ENCODE measurements around the gene ZBTB47.
A peak's percentile ranks its signal among the peaks of the same experiment; 100 is the strongest.

Gene ZBTB47

DNA sequence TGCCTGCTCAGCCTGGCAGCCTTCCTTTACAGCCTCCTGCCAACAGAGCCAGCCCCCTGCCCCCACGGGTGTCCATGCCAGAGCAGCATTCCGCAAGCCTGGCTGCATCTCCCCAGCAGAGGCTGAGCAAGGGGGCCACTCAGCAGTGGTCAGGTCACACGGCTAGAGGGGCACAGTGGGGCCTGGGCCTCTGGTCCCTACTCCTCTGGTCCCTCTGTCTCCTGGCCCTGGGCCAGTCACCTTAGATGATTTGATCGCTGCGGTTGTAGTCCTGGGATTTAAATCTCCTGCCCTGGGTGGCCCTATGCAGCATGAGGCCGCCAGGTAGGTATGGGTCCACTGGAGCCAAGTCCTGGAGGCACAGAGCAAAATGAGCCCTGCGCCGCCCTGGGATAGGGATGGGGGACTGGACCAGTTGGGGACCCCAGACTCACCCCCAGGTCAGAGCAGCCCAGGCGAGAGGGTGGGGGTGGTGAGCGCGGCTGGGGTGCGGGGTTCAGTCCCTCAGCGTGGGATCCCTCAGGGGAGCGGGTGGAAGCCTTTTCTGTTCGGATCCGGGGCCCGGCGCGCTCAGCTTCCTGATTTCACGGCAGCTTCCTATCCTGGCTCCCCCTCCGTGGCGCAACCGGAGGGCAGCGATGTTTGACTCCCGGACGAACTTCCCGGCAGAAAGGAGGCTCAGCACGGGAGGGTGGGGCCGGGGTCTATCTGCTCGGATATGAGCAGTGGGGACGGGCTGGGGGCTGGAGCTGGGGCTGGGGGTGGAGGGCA, at the start of gene ZBTB47:
Gene ZBTB47 (plus strand): TSS at position 138 of the 771 bp plus-strand sequence. CDS start 4,659 bp downstream, outside the sequence.
- TF ChIP-seq JUND (IDR thresholded peaks at IDR 0.05; ENCODE audit: low read depth): no peak
- peak in 1 of 2 experiments; percentile 55 for DNase-seq (ENCODE audit: low read depth in 1 of 2, low spot score in 1 of 2)
- in situ Hi-C loops (cut with HindIII; ENCODE audit: low pct_unique_long_range_greater_than_20kb, low sequenced_read_pairs): no loop called here

DNA sequence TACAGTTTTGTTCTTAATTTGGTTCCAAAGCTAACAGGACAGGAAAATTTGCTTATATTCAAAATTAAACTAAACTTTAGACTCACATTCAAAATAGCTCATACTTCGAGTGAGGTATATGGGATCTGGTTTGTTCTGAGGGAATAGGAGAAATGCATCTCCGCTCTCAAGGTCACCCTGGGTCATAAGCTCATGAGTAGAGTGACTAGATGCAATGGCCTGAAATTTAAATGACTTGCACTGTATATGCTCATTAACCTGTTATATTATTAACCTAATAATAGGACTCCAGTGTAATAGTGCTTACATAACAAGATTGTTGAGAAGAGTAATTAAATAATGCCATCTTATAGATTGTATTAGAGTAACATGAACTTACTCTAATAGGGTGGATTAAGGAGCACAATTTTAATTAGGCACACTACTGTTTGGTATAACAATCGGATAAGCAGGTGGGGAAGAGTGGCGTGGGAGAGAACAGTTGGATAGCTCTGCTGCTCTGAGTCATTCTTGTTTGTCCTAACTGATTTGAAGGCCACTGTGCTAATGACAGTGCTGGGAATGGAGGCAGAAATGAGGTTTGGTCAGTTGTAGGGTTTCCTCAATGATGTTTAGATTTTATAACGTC, 47.8 kb upstream of the ZBTB47 start:
- in situ Hi-C loops (cut with HindIII; ENCODE audit: low pct_unique_long_range_greater_than_20kb, low sequenced_read_pairs): no loop called here
- no peak for DNase-seq (ENCODE audit: low read depth in 1 of 2, low spot score in 1 of 2)
- TF ChIP-seq JUND (IDR thresholded peaks at IDR 0.05; ENCODE audit: low read depth): no peak

DNA sequence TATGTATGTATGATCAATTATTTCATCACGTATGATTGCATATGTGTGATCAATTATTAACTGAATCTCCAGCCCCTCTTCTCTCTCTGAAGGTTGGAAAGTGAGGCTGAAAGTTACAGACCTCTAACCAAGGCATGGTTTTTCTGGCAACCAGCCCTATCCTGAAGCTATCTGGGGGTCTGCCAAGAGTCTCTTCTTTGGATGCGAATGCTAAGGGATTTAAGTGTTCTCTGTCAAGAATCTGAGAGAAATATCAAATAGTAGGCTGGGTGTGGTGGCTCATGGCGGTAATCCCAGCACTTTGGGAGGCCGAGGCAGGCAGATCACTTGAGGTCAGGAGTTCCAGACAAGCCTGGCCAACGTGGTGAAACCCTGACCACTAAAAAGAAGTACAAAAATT, 44.9 kb upstream of the ZBTB47 start:
- no peak for DNase-seq (ENCODE audit: low read depth in 1 of 2, low spot score in 1 of 2)
- in situ Hi-C loops (cut with HindIII; ENCODE audit: low pct_unique_long_range_greater_than_20kb, low sequenced_read_pairs): no loop called here
- TF ChIP-seq JUND (IDR thresholded peaks at IDR 0.05; ENCODE audit: low read depth): no peak

DNA sequence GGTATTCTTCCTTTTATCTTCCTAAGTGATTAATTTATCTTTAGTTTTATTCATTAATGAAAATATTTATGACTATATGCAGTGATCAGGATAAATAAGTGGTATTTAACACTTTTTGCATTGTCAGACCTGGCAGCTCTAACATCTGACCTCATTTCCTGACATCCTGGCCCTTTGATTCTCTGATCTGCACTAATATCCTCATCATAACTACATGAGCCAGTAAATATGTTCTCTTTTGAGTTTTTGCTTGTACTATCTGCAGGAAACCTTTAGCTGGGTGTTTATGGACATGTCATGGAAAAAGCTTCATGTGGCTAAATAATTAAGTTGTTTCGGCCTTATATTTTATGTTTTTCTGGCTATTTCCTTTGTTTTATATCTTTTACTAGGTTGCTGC, 42.5 kb upstream of the ZBTB47 start:
- in situ Hi-C loops (cut with HindIII; ENCODE audit: low pct_unique_long_range_greater_than_20kb, low sequenced_read_pairs): no loop called here

DNA sequence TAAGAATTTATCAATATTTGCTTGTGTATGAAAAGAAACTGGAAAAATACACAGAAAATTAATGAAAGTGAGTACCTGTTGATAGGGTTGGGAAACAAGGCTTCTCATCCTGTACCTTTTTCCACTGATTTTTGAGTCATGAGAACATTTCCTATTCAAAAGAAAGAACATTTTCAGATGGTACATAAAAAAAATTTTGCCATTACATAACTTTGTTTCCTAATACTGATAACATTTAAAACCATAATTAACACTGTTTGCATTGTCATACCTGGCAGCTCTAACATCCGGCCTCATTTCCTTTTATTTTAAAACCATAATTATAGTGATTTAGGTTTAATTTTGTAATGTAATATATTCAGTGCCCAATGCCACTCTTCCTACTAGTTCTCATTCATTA, 41.3 kb upstream of the ZBTB47 start:
- in situ Hi-C loops (cut with HindIII; ENCODE audit: low pct_unique_long_range_greater_than_20kb, low sequenced_read_pairs): no loop called here

More for the DNA sequence above, 42.5 kb upstream of the ZBTB47 start:
- DNase-seq (ENCODE audit: low read depth in 1 of 2, low spot score in 1 of 2): no peak
- no peak for TF ChIP-seq JUND (IDR thresholded peaks at IDR 0.05; ENCODE audit: low read depth)

DNA sequence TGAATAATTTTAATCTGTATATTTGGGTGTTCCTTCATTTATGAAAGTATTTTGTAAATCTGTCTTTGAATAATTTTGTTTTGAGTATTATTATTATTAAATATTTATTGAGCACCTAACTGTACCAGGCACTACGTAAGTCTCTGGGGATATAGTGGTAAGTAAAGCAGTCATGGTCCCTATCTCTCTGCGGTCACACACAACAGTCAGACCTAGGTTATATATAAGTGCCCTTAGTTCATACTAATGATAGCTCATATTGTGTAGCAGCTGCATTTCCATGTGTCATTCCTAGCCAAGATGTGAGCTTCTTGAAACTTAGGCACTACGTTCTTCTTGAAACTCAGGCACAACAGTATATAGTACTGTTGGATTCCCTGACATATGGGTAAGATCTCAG, 40.6 kb upstream of the ZBTB47 start:
- DNase-seq (ENCODE audit: low read depth in 1 of 2, low spot score in 1 of 2): no peak
- in situ Hi-C loops (cut with HindIII; ENCODE audit: low pct_unique_long_range_greater_than_20kb, low sequenced_read_pairs): no loop called here
- TF ChIP-seq JUND (IDR thresholded peaks at IDR 0.05; ENCODE audit: low read depth): no peak

More for the DNA sequence above, 41.3 kb upstream of the ZBTB47 start:
- no peak for TF ChIP-seq JUND (IDR thresholded peaks at IDR 0.05; ENCODE audit: low read depth)
- DNase-seq (ENCODE audit: low read depth in 1 of 2, low spot score in 1 of 2): no peak

DNA sequence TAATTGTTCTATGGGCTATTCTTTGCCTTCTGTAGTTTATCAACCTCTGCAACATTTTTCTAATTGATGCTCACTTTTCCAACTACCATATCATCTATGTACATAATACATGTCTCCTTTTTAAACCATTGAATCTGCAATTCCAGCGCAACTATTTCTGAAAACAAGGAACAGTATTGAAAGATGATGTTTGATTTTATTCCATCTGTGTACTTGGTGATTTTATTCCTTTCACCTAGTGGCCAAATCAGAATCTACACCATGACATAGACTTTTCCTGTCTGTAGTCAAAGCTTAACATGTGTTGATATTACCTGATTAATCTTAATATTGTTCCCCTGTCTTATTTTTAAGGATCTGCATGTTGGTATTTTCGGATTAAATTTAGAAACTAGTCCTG, 40.0 kb upstream of the ZBTB47 start:
- peak in 1 of 2 experiments; percentile 43 for DNase-seq (ENCODE audit: low read depth in 1 of 2, low spot score in 1 of 2)
- TF ChIP-seq JUND (IDR thresholded peaks at IDR 0.05; ENCODE audit: low read depth): no peak
- in situ Hi-C loops (cut with HindIII; ENCODE audit: low pct_unique_long_range_greater_than_20kb, low sequenced_read_pairs): no loop called here

DNA sequence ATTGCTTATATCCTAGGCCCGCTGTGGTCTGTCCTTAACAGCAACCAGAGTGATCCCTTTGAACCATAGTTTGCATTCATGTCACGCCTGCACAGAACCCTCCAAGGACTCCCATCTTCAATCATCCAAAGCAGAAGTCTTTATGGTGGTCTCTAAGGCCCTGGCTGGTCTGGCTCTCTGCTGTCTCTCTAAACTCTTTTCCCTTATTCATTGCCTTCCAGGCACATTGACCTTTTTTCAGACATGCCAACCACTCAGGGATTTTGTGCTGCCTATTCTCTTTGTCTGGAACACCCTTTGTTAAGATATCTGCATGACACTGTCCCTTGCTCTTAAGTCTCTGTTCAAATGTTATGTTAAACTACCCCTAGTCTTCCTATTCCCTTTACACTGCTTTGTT, 21.9 kb upstream of the ZBTB47 start:
- no peak for TF ChIP-seq JUND (IDR thresholded peaks at IDR 0.05; ENCODE audit: low read depth)
- no peak for DNase-seq (ENCODE audit: low read depth in 1 of 2, low spot score in 1 of 2)
- in situ Hi-C loops (cut with HindIII; ENCODE audit: low pct_unique_long_range_greater_than_20kb, low sequenced_read_pairs): no loop called here

DNA sequence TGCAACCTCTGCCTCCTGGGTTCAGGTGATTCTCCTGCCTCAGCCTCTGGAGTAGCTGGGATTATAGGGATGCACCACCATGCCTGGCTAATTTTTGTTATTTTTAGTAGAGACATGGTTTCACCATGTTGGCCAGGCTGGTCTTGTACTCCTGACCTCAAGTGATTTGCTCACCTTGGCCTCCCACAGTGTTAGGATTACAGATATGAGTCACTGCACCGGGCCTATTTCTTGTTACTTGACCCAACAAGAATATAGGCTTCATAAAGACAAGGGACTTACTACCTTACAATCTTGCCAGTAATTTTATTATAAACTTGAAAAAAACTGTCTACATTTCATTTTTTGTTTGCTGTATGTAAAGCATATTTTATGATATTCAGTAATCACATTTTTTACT, 21.4 kb upstream of the ZBTB47 start:
- in situ Hi-C loops (cut with HindIII; ENCODE audit: low pct_unique_long_range_greater_than_20kb, low sequenced_read_pairs): no loop called here
- DNase-seq (ENCODE audit: low read depth in 1 of 2, low spot score in 1 of 2): no peak
- no peak for TF ChIP-seq JUND (IDR thresholded peaks at IDR 0.05; ENCODE audit: low read depth)

DNA sequence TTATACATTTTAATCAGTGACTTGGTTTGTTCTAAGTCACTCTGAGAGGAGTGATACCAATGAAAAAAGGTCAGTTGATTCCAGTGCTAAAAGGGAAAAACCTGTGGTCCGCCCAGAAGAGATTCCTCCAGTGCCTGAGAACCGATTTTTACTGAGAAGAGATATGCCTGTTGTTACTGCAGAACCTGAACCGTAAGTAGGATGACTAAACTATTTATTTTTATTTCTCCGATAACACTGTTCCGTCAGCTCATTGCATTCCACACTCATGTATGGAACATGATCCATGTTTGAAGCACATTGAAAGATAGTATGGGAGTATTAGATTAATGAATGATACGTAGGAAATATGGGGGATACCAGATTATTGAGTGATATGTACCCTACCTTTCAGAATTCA, 20.0 kb upstream of the ZBTB47 start:
- in situ Hi-C loops (cut with HindIII; ENCODE audit: low pct_unique_long_range_greater_than_20kb, low sequenced_read_pairs): no loop called here
- TF ChIP-seq JUND (IDR thresholded peaks at IDR 0.05; ENCODE audit: low read depth): no peak
- no peak for DNase-seq (ENCODE audit: low read depth in 1 of 2, low spot score in 1 of 2)

DNA sequence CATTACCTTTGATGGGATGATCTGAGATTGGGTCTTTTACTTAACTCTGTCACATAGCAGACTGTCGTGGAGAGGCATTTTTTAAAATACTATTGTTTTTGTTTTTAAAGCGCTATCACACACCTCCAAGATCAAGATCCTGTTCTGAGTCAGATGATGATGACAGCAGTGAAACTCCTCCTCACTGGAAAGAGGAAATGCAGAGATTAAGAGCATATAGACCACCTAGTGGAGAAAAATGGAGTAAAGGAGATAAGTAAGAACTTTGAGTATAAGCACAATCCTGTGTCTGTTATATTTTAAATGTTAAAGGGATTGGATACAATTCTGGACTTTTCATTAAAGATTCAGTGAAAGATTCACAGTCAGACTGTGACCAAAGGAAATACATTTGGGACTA, 18.4 kb upstream of the ZBTB47 start:
- no peak for DNase-seq (ENCODE audit: low read depth in 1 of 2, low spot score in 1 of 2)
- no peak for TF ChIP-seq JUND (IDR thresholded peaks at IDR 0.05; ENCODE audit: low read depth)
- in situ Hi-C loops (cut with HindIII; ENCODE audit: low pct_unique_long_range_greater_than_20kb, low sequenced_read_pairs): no loop called here

DNA sequence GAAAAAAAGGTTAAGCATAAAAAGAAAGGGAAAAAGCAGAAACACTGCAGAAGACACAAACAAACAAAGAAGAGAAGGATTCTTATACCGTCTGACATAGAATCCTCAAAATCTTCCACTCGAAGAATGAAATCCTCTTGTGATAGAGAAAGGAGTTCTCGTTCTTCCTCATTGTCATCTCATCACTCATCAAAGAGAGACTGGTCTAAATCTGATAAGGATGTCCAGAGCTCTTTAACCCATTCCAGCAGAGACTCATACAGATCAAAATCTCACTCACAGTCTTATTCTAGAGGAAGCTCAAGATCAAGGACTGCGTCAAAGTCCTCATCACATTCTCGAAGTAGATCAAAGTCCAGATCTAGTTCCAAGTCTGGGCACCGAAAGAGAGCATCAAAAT, 16.5 kb upstream of the ZBTB47 start:
- TF ChIP-seq JUND (IDR thresholded peaks at IDR 0.05; ENCODE audit: low read depth): no peak
- DNase-seq (ENCODE audit: low read depth in 1 of 2, low spot score in 1 of 2): no peak
- in situ Hi-C loops (cut with HindIII; ENCODE audit: low pct_unique_long_range_greater_than_20kb, low sequenced_read_pairs): no loop called here

DNA sequence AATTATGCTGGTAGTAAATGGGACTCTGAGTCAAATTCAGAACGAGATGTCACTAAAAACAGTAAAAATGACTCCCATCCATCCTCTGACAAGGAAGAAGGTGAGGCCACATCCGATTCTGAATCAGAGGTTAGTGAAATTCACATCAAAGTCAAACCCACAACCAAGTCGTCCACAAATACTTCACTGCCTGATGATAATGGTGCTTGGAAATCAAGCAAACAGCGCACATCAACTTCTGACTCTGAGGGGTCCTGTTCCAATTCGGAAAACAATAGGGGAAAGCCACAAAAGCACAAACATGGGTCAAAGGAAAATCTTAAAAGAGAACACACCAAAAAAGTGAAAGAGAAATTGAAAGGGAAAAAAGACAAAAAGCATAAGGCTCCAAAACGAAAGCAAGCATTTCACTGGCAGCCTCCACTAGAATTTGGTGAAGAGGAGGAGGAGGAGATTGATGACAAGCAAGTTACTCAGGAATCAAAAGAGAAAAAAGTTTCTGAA, 15.1 kb upstream of the ZBTB47 start:
- DNase-seq (ENCODE audit: low read depth in 1 of 2, low spot score in 1 of 2): no peak
- in situ Hi-C loops (cut with HindIII; ENCODE audit: low pct_unique_long_range_greater_than_20kb, low sequenced_read_pairs): no loop called here
- TF ChIP-seq JUND (IDR thresholded peaks at IDR 0.05; ENCODE audit: low read depth): no peak
